ENCODE measurements around the gene SV2A.
"Not testable (repeated sequence)": the region's sequence is repeated elsewhere in the genome, so short reads cannot be mapped to it uniquely, and the experiment has no call there.

Gene SV2A

GRCh38 chr1:149928401-149928724 is 10.7 kb upstream of the SV2A start:
- DNase-seq: no peak

DNA sequence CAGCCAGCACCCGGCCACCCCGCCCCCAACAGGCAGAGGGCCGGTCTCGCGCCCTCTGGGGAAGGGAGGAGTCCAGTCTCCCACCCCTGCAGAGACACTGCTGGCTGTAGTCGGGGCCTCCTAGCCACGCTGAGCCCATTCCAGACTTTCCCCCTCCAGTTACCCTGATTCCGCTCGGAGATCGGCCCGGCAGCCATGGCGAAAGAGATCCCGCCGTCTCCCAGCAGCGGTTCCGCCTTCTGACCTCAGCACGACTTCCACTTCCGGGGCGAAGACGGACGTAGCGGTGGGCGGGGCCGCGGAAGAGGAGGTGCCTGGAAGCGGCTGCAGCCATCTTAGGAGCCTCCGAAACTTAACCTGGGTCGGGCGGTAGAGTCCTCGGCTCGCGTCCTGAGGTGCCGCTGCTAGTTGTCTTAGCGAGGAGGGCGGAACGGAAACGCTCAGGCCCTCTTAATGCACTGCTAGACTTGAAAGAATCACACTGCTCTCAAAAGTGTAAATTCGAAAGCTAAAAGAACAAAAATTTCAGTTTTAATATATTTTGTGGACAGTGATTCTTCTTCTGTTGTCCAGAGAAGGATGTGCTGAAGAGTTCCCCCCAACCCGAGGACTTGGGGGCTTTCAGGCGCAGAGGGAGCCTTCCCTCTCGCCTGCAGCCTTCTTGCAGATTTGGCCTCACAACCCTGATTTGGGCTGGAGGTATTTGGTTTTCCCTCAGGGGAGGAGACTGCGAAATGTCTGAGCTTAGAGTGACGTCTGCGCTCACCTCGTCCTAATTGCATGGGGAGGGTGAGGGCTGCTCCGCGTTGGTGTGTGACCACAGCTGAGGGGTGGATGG is 10.1 kb upstream of the SV2A start, which contains the start of gene SF3B4:
Gene SF3B4 (minus strand): TSS at position 241 of the 838 bp plus-strand sequence. CDS start 44 bp downstream, at position 197.
- DNase-seq: peak; percentile 91

GRCh38 chr1:149927056-149927562 is 9.5 kb upstream of the SV2A start:
- no peak for DNase-seq

GRCh38 chr1:149926296-149926695 is 8.7 kb upstream of the SV2A start:
- no peak for DNase-seq

DNA sequence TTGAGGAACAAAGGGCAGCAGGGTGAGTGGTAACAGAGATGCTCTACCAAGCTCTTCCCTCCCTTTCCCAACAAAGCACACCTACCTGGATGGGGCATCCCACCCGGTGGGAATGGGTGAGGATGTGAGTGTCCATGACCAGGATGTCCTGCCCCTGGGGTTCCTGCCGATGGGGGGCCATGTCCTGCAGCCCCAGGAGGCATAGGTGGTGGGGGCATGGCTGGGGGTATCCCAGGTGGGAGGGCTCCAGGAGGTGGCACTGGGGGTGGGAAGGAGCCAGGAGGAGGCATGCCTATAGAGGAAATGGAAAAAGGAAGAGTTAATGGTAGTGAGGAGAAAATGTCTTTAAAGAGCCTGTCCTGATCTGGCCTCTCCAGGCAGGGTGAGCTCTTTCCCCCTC is 8.1 kb upstream of the SV2A start:
- no peak for DNase-seq

DNA sequence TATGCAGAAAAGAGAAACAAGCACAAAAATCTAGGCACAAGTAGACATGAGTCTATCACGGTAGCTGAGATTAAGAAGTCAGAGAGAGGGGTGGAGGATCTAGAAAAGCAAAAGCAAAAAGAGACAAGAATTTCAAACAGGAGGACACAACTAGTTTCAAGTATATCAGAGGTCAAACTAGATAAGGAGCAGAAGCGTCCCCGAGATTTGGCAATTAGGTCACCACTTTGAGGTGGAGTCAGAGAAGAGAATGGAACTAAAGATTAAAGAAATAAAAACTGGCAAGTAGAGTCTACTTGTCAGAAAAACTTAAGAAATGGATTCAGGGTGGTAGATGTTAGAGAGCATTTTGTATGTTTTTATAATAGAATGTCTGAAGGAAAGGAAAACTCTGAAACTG is 7.7 kb upstream of the SV2A start:
- no peak for DNase-seq

- DNase-seq: no peak
Observed at GRCh38 chr1:149923626-149924025, 6.0 kb upstream of the SV2A start.

- no peak for DNase-seq
Observed at GRCh38 chr1:149916898-149917252, 769 bp downstream of the SV2A start.

- DNase-seq: no peak
Observed at GRCh38 chr1:149916193-149916897, 1.3 kb downstream of the SV2A start.

- DNase-seq: no peak
Observed at GRCh38 chr1:149915429-149916192, 2.0 kb downstream of the SV2A start.

DNA sequence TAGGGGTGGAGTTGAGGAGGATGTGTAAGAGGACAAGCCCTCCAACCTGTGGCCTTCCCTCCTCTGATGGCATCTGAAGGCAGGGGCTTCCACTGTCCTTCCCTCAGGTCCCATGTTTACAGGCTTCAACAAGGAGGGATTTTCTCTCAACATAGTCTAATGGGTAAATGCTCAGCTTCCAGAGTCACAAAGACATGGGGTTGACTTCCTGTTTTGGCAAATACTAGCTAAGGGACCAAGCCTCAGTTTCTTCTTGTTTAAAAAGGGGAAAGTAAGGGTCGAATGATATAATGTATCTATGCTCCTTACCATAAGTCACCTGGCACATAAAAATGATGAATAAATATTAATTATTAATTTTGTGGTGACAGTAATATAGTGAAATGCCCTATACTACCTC is 3.1 kb downstream of the SV2A start:
- DNase-seq: no peak

- no peak for DNase-seq
Observed at GRCh38 chr1:149906570-149907075, 11.0 kb downstream of the SV2A start.

- no peak for DNase-seq
Observed at GRCh38 chr1:149903836-149904491, 13.7 kb downstream of the SV2A start.

DNA sequence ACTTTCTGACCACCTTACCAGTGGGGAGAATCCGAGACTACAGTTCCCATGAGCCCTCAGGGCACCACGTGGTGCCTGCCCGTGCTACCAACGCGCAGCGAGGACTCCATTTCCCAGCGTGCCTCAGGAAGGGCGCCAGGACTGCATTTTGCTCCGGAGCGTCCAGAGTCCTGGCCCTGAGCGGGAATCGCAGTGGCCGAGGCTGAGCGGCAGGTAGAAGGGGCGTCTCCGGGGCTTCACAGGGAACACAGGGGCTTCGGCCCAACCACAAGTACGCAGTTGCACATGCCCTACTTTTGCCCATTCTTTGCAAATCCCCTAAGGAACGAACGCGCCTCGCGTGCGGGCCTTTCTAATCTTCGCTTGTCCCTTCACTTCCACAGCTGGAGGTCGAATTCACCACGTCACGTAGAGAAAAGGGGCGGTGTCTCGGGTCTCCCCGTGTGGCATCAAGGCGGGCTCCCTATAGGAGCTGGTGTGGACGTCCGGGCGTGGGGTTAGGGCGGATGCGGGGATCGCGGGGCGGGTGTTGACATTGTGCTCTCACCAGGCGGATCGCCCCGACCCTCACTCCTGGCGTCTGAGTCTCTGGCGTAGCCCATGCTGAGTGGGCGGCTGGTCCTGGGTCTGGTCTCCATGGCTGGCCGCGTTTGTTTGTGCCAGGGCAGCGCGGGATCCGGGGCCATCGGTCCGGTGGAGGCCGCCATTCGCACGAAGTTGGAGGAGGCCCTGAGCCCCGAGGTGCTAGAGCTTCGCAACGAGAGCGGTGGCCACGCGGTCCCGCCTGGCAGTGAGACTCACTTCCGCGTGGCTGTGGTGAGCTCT is 18.0 kb downstream of the SV2A start, which contains the start of gene BOLA1:
Gene BOLA1 (plus strand): TSS at position 109 of the 825 bp plus-strand sequence. CDS start 492 bp downstream, at position 601.
- DNase-seq: peak; percentile 82

GRCh38 chr1:149896575-149896974 is 21.1 kb downstream of the SV2A start:
- no peak for DNase-seq

- no peak for DNase-seq
Observed at GRCh38 chr1:149888999-149889289, 28.7 kb downstream of the SV2A start.

DNA sequence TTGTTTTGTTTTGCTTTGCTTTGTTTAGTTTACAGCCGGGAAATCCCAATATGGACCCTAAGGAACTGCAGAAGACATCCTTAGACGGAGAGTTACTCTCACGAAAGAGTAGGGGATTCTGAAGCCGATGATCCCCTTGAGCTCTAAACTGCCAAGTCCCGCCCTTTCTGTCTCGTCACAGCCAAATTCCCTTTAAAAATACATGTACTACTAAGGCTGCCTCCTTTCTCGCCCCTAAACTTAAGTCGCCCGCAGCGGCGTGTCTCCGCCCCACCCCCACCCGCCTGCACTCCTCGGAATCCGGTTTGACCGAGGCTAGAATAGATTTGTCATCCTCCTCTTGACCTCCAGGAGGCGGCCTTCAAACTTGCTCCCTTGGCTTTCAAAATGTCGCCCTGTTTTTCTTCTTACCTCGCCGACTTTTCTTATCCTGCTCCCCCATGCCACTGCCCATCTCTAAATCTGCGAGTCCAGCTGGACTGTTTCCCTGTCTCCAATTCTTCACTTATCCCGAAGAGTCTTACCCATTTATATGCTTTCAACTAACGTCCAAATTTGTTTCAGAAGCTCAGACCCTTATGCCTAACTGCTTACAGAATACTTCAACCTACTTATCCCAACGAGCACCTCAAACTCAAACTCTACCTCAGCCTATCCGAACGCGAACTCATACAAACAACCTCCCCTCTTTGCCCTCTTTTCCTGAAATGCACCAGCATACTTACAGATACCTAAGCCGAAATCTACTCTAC is 29.2 kb downstream of the SV2A start:
- DNase-seq: peak; percentile 81

GRCh38 chr1:149887456-149888246 is 30.0 kb downstream of the SV2A start:
- peak; percentile 94 for DNase-seq

GRCh38 chr1:149887196-149887455 is 30.5 kb downstream of the SV2A start:
- not testable (repeated sequence) for DNase-seq

DNA sequence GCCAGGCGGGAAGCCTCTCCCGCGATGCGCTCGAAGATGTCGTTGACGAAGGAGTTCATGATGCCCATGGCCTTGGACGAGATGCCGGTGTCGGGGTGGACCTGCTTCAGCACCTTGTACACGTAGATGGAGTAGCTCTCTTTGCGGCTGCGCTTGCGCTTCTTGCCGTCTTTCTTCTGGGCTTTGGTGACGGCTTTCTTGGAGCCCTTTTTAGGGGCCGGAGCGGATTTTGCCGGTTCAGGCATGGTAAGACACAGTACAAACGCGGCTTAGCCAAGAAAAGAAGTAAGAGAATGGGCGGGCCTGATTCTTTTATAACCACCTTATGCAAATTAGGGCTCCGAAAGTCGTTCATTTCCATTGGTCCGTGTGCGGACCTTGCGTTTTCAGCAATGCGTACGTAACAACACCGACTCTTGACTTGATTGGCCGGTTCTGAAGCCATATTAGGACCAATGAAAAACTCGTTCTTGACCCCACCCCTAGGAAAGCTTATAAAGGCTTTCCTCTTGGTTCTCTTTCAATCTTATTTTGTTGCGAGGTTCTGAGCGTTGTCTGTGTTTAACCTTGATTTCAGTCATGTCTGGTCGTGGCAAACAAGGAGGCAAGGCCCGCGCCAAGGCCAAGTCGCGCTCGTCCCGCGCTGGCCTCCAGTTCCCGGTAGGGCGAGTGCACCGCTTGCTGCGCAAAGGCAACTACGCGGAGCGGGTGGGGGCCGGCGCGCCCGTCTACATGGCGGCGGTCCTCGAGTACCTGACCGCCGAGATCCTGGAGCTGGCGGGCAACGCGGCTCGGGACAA is 31.0 kb downstream of the SV2A start:
- peak; percentile 99 for DNase-seq
